IPS-18a (cell line): Measurements from ENCODE around the gene SNX9.
"Not testable (repeated sequence)": the region's sequence is repeated elsewhere in the genome, so short reads cannot be mapped to it uniquely, and the experiment has no call there.

Source experiments
- H3K27ac ChIP-seq: one replicate; pipeline ENCODE4 v1.5.1; 2013; ENCODE audit warnings: low read length
- H3K27me3 ChIP-seq: one replicate; pipeline ENCODE4 v1.6.1; 2013; ENCODE audit warnings: mild to moderate bottlenecking, low read length; ENCODE audit not compliant: control insufficient read depth, insufficient read depth
- H3K36me3 ChIP-seq: one replicate; pipeline ENCODE4 v1.6.1; 2013; ENCODE audit warnings: low read depth, low read length; ENCODE audit not compliant: control insufficient read depth
- H3K4me1 ChIP-seq: one replicate; pipeline ENCODE4 v1.6.1; 2013; ENCODE audit warnings: low read depth, low read length; ENCODE audit not compliant: control insufficient read depth
- H3K4me3 ChIP-seq: one replicate; pipeline ENCODE4 v1.5.1; 2013; ENCODE audit warnings: low read length
- H3K9ac ChIP-seq: one replicate; pipeline ENCODE4 v1.6.1; 2013; ENCODE audit warnings: mild to moderate bottlenecking, low read length, moderate library complexity
- H3K9me3 ChIP-seq: one replicate; pipeline ENCODE4 v1.6.1; 2013; ENCODE audit warnings: low read depth, low read length; ENCODE audit not compliant: control insufficient read depth

SNX9 gene

GRCh38 chr6:157853902-157854502 lies 31.0 kb downstream of the SNX9 start:
- no peak overlapping the region for H3K4me3 ChIP-seq
- H3K9me3 ChIP-seq: no peaks in the 10 kb centered on the region
- H3K27me3 ChIP-seq: no peaks in the 10 kb centered on the region
- no peaks in the 10 kb centered on the region for H3K36me3 ChIP-seq
- no peak overlapping the region for H3K27ac ChIP-seq
- no peaks in the 10 kb centered on the region for H3K4me1 ChIP-seq
- no peak overlapping the region for H3K9ac ChIP-seq

- H3K27ac ChIP-seq: no peak overlapping the region
These were observed 32.3 kb downstream of the SNX9 start for GRCh38 chr6:157855325-157855724.

GRCh38 chr6:157855804-157856203 lies 32.8 kb downstream of the SNX9 start:
- H3K36me3 ChIP-seq, H3K9me3 ChIP-seq, H3K4me3 ChIP-seq, H3K9ac ChIP-seq, H3K4me1 ChIP-seq, H3K27ac ChIP-seq, H3K27me3 ChIP-seq: not testable (repeated sequence)

More at GRCh38 chr6:157855325-157855724, 32.3 kb downstream of the SNX9 start:
- no peaks in the 10 kb centered on the region for H3K27me3 ChIP-seq
- peaks cover 5% of the 10 kb centered on the region for H3K4me1 ChIP-seq
- no peaks in the 10 kb centered on the region for H3K36me3 ChIP-seq
- no peak overlapping the region for H3K9ac ChIP-seq
- H3K9me3 ChIP-seq: no peaks in the 10 kb centered on the region
- no peak overlapping the region for H3K4me3 ChIP-seq

GRCh38 chr6:157858664-157859063 lies 35.6 kb downstream of the SNX9 start:
- not testable (repeated sequence) for H3K4me3 ChIP-seq, H3K27ac ChIP-seq, H3K36me3 ChIP-seq, H3K9ac ChIP-seq, H3K9me3 ChIP-seq, H3K27me3 ChIP-seq
- peaks cover 14% of the 10 kb centered on the region for H3K4me1 ChIP-seq

- Histone ChIP-seq H3K27ac (no peak overlapping the region), H3K9ac (no peak overlapping the region), H3K36me3 (no peaks in the 10 kb centered on the region), H3K27me3 (no peaks in the 10 kb centered on the region), H3K4me3 (no peak overlapping the region), H3K9me3 (no peaks in the 10 kb centered on the region), H3K4me1 (peaks cover 14% of the 10 kb centered on the region)
These were observed 36.9 kb downstream of the SNX9 start for GRCh38 chr6:157859775-157860504.

GRCh38 chr6:157860505-157860991 lies 37.5 kb downstream of the SNX9 start:
- H3K36me3 ChIP-seq: no peaks in the 10 kb centered on the region
- no peaks in the 10 kb centered on the region for H3K9me3 ChIP-seq
- H3K27me3 ChIP-seq: no peaks in the 10 kb centered on the region
- no peak overlapping the region for H3K9ac ChIP-seq
- peaks cover 14% of the 10 kb centered on the region for H3K4me1 ChIP-seq
- H3K4me3 ChIP-seq: no peak overlapping the region
- no peak overlapping the region for H3K27ac ChIP-seq

- no peak overlapping the region for H3K9ac ChIP-seq
- no peak overlapping the region for H3K4me3 ChIP-seq
- no peaks in the 10 kb centered on the region for H3K9me3 ChIP-seq
- peaks cover 14% of the 10 kb centered on the region for H3K4me1 ChIP-seq
- no peaks in the 10 kb centered on the region for H3K36me3 ChIP-seq
- no peaks in the 10 kb centered on the region for H3K27me3 ChIP-seq
- no peak overlapping the region for H3K27ac ChIP-seq
These were observed 38.1 kb downstream of the SNX9 start for GRCh38 chr6:157861184-157861583.

- Histone ChIP-seq H3K4me3 (no peak overlapping the region), H3K36me3 (no peaks in the 10 kb centered on the region), H3K27ac (no peak overlapping the region), H3K9ac (no peak overlapping the region), H3K4me1 (peaks cover 14% of the 10 kb centered on the region), H3K27me3 (no peaks in the 10 kb centered on the region), H3K9me3 (no peaks in the 10 kb centered on the region)
These were observed 38.8 kb downstream of the SNX9 start for GRCh38 chr6:157861814-157862213.

GRCh38 chr6:157862706-157863105 lies 39.7 kb downstream of the SNX9 start:
- no peaks in the 10 kb centered on the region for H3K27me3 ChIP-seq
- H3K36me3 ChIP-seq: no peaks in the 10 kb centered on the region
- H3K9ac ChIP-seq: no peak overlapping the region
- H3K4me3 ChIP-seq: no peak overlapping the region
- no peak overlapping the region for H3K27ac ChIP-seq
- H3K4me1 ChIP-seq: peaks cover 14% of the 10 kb centered on the region
- H3K9me3 ChIP-seq: no peaks in the 10 kb centered on the region

- Histone ChIP-seq H3K4me3 (no peak overlapping the region), H3K27ac (no peak overlapping the region), H3K27me3 (no peaks in the 10 kb centered on the region), H3K9me3 (no peaks in the 10 kb centered on the region), H3K4me1 (peaks cover 14% of the 10 kb centered on the region), H3K9ac (no peak overlapping the region), H3K36me3 (peaks cover 9% of the 10 kb centered on the region)
These were observed 41.2 kb downstream of the SNX9 start for GRCh38 chr6:157864185-157864761.

- Histone ChIP-seq H3K4me1 (peaks cover 10% of the 10 kb centered on the region), H3K27me3 (no peaks in the 10 kb centered on the region), H3K9ac (no peak overlapping the region), H3K27ac (no peak overlapping the region), H3K4me3 (no peak overlapping the region), H3K36me3 (peaks cover 18% of the 10 kb centered on the region), H3K9me3 (no peaks in the 10 kb centered on the region)
These were observed 42.2 kb downstream of the SNX9 start for GRCh38 chr6:157865249-157865648.
